HEK293 (cell line): ENCODE measurements around the gene RPS14.

Experiments used
- SCRT1 ChIP-seq: fragments of 450-650 bp; formaldehyde crosslinking; IDR thresholded peaks from 2 replicates; pipeline ENCODE4 v1.5.1; 2016; ENCODE audit warnings: missing biosample characterization, missing genetic modification characterization, borderline replicate concordance
- YY1 ChIP-seq: fragments of 450-650 bp; formaldehyde crosslinking; IDR thresholded peaks from 2 replicates; pipeline ENCODE4 v1.5.1; 2018; ENCODE audit warnings: missing biosample characterization, missing genetic modification characterization
- ZEB2 ChIP-seq: fragments of 450-650 bp; formaldehyde crosslinking; IDR thresholded peaks from 2 replicates; pipeline ENCODE4 v1.5.1; 2016; ENCODE audit warnings: missing biosample characterization, missing genetic modification characterization
- ZNF169 ChIP-seq: fragments of 450-650 bp; formaldehyde crosslinking; IDR thresholded peaks from 2 replicates; pipeline ENCODE4 v1.5.1; 2016; ENCODE audit warnings: missing biosample characterization, missing genetic modification characterization
- ZNF274 ChIP-seq, 2 experiments: fragments of 200-500 bp in 1 of 2; fragments of 450-650 bp in 1 of 2; sonication (Bioruptor generic) in 1 of 2; formaldehyde crosslinking in 1 of 2; IDR thresholded peaks; 2 replicates each; pipeline versions ENCODE4 v1.5.1 to v1.6.1; 2014 to 2016; ENCODE audit warnings: borderline replicate concordance in 1 of 2, inconsistent platforms in 1 of 2, low read length in 1 of 2, missing biosample characterization in 1 of 2, missing genetic modification characterization in 1 of 2
- ZNF544 ChIP-seq: fragments of 450-650 bp; formaldehyde crosslinking; IDR thresholded peaks from 2 replicates; pipeline ENCODE4 v1.5.0; 2017; ENCODE audit warnings: missing biosample characterization, missing genetic modification characterization
- ZNF785 ChIP-seq: fragments of 450-650 bp; formaldehyde crosslinking; IDR thresholded peaks from 2 replicates; pipeline ENCODE4 v1.5.1; 2016; ENCODE audit warnings: missing biosample characterization, missing genetic modification characterization
- ZNF837 ChIP-seq: fragments of 450-650 bp; formaldehyde crosslinking; IDR thresholded peaks from 2 replicates; pipeline ENCODE4 v1.5.1; 2016; ENCODE audit warnings: missing biosample characterization, missing genetic modification characterization
- TF ChIP-seq, protein P1 (sequence below): fragments of 450-650 bp; formaldehyde crosslinking; IDR thresholded peaks from 2 replicates; pipeline ENCODE4 v1.5.1; 2016; ENCODE audit warnings: missing biosample characterization, missing genetic modification characterization
- TF ChIP-seq, protein P2 (sequence below): fragments of 450-650 bp; formaldehyde crosslinking; conservative IDR thresholded peaks from 2 replicates; pipeline ENCODE4 v1.5.1; 2016; ENCODE audit warnings: low read depth, missing biosample characterization, missing genetic modification characterization
- TF ChIP-seq, protein P3 (sequence below): fragments of 450-650 bp; formaldehyde crosslinking; IDR thresholded peaks from 2 replicates; pipeline ENCODE4 v1.5.1; 2016; ENCODE audit warnings: missing biosample characterization, missing genetic modification characterization, low read depth

DNA sequence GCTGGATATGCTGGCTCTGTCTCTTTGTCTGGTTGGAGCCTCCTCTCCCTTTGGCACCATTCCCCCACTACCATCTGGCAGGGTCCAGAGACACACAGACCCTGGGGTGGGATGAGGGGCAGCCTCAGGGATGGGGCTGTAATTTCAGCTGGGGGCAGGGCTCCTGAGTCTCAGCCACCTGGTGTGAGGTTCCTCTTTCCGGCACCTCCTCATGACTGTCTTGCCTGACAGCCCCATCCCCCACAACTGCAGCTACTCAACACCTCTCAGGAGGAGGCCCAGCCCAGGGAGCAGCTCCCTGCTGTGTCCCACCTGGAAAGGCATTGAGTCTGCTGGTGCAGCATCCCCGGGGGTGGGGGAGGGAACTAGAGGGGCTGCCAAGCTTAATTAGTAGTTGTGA is 11.7 kb upstream of the RPS14 start:
- TF ChIP-seq YY1 (no peak), ZNF785 (tag by site-specific recombination) (no peak), ZEB2 (tag by site-specific recombination) (no peak), SCRT1 (tag by site-specific recombination) (no peak), ZNF544 (tag by site-specific recombination) (no peak), ZNF274 (IDR thresholded peaks at IDR 0.05; ENCODE audit: low read length) (no peak), ZNF274 (tag by site-specific recombination; IDR thresholded peaks at IDR 0.05; ENCODE audit: borderline replicate concordance) (no peak), ZNF169 (no peak), ZNF837 (tag by site-specific recombination) (no peak)
- TF ChIP-seq, protein P1, sequence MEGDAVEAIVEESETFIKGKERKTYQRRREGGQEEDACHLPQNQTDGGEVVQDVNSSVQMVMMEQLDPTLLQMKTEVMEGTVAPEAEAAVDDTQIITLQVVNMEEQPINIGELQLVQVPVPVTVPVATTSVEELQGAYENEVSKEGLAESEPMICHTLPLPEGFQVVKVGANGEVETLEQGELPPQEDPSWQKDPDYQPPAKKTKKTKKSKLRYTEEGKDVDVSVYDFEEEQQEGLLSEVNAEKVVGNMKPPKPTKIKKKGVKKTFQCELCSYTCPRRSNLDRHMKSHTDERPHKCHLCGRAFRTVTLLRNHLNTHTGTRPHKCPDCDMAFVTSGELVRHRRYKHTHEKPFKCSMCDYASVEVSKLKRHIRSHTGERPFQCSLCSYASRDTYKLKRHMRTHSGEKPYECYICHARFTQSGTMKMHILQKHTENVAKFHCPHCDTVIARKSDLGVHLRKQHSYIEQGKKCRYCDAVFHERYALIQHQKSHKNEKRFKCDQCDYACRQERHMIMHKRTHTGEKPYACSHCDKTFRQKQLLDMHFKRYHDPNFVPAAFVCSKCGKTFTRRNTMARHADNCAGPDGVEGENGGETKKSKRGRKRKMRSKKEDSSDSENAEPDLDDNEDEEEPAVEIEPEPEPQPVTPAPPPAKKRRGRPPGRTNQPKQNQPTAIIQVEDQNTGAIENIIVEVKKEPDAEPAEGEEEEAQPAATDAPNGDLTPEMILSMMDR (tag by site-specific recombination), result no peak
- TF ChIP-seq, protein P2, sequence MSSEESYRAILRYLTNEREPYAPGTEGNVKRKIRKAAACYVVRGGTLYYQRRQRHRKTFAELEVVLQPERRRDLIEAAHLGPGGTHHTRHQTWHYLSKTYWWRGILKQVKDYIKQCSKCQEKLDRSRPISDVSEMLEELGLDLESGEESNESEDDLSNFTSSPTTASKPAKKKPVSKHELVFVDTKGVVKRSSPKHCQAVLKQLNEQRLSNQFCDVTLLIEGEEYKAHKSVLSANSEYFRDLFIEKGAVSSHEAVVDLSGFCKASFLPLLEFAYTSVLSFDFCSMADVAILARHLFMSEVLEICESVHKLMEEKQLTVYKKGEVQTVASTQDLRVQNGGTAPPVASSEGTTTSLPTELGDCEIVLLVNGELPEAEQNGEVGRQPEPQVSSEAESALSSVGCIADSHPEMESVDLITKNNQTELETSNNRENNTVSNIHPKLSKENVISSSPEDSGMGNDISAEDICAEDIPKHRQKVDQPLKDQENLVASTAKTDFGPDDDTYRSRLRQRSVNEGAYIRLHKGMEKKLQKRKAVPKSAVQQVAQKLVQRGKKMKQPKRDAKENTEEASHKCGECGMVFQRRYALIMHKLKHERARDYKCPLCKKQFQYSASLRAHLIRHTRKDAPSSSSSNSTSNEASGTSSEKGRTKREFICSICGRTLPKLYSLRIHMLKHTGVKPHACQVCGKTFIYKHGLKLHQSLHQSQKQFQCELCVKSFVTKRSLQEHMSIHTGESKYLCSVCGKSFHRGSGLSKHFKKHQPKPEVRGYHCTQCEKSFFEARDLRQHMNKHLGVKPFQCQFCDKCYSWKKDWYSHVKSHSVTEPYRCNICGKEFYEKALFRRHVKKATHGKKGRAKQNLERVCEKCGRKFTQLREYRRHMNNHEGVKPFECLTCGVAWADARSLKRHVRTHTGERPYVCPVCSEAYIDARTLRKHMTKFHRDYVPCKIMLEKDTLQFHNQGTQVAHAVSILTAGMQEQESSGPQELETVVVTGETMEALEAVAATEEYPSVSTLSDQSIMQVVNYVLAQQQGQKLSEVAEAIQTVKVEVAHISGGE (tag by site-specific recombination), result no peak
- TF ChIP-seq, protein P3, sequence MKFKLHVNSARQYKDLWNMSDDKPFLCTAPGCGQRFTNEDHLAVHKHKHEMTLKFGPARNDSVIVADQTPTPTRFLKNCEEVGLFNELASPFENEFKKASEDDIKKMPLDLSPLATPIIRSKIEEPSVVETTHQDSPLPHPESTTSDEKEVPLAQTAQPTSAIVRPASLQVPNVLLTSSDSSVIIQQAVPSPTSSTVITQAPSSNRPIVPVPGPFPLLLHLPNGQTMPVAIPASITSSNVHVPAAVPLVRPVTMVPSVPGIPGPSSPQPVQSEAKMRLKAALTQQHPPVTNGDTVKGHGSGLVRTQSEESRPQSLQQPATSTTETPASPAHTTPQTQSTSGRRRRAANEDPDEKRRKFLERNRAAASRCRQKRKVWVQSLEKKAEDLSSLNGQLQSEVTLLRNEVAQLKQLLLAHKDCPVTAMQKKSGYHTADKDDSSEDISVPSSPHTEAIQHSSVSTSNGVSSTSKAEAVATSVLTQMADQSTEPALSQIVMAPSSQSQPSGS, result no peak
